GM12874 (cell line): ENCODE data around the gene NMRK1.

ENCODE experiments used
- TF ChIP-seq, protein P1 (sequence below): IDR thresholded peaks from 2 replicates; pipeline ENCODE4 v1.5.1; 2011; ENCODE audit warnings: low read depth, mild to moderate bottlenecking, control low read depth, low read length, moderate library complexity; ENCODE audit not compliant: insufficient read depth

Gene NMRK1

DNA sequence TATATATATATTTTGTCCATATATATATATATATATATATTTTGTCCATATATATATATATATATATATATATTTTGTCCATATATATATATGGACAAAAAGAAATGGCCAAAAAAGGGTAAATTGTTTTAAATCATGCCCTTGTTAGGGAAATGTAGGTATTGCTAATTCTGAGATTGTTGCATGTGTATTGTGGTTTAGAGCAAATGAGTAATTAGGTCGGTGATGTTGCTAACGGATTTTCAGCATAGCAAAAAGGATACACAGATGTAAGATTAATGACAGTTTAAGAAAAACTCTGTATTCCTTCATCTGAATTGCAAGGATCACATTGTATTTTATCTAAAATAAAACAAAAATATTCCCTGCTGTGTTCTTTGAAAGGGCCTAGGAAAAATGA is 40.6 kb upstream of the NMRK1 start:
- TF ChIP-seq, protein P1, sequence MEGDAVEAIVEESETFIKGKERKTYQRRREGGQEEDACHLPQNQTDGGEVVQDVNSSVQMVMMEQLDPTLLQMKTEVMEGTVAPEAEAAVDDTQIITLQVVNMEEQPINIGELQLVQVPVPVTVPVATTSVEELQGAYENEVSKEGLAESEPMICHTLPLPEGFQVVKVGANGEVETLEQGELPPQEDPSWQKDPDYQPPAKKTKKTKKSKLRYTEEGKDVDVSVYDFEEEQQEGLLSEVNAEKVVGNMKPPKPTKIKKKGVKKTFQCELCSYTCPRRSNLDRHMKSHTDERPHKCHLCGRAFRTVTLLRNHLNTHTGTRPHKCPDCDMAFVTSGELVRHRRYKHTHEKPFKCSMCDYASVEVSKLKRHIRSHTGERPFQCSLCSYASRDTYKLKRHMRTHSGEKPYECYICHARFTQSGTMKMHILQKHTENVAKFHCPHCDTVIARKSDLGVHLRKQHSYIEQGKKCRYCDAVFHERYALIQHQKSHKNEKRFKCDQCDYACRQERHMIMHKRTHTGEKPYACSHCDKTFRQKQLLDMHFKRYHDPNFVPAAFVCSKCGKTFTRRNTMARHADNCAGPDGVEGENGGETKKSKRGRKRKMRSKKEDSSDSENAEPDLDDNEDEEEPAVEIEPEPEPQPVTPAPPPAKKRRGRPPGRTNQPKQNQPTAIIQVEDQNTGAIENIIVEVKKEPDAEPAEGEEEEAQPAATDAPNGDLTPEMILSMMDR: no peak

DNA sequence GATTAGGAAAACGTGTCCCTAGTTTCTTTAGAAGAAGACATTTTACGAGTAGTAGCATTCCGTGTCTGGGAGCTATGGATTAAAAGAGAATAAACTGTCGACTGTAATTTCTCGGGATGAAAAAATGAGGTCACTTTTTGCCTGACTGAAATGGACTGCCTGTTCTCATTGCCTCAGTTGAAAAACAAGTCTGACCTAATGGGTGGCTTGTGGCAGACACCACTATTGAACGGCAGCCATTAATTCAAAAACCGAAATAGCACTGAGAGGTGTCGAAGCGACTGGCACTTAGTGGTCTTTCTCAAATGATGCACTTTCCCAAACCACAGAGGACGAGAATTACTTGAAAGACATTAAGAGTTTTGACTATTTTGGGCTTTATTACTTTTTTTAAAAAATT is 35.7 kb upstream of the NMRK1 start:
- TF ChIP-seq, protein P1: no peak

DNA sequence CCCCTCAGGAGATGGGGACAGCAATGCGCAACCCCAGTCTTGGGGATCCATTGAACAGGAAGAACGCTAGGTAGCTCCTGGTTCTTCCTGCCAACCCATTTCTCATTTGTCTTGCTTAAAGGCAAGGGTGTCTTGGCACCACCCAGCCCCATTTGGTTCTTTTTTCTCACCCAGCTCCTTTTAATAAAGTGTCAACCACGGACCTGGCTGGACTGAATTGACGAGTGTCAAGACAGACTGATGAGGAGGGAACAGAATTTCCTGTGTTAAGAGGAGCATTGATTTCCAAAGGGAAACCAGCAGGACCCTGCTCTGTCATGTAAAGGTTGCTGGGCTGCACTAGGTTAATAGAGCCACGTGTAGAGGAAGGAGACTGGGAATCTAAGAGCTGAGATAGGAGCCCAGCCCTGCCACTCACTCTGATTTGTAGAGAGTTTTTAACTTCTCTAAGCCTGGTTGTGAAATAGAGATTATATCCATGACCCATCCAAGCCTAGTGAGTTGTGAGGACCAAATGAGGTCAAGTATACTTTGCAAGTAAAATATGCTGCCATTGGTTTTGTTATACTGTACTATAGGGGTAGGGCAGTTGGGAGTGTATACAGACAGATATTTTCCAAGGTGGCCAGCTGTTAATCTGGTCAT is 34.1 kb upstream of the NMRK1 start:
- TF ChIP-seq, protein P1: no peak

- TF ChIP-seq, protein P1: no peak
Measured at GRCh38 chr9:75120686-75121085, 32.7 kb upstream of the NMRK1 start.

DNA sequence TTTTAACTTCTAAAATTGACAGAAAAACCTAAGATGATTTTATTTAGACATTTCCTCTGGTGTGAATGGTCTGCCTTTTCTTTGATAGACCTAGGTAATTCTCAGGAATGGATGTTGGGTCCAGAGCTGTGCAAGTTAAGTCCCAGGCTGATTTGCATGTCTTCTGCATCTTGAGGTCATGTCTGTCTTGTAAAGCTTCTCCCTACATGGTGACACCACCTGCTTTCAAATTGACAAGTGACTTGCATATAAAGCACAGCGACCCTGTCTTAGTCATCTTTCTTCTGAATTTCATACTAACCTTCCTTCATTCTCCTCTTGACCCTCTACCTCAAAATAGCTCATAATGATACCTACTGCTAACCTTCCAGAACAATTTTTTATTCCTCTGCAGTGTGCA is 29.6 kb upstream of the NMRK1 start:
- TF ChIP-seq, protein P1: no peak

DNA sequence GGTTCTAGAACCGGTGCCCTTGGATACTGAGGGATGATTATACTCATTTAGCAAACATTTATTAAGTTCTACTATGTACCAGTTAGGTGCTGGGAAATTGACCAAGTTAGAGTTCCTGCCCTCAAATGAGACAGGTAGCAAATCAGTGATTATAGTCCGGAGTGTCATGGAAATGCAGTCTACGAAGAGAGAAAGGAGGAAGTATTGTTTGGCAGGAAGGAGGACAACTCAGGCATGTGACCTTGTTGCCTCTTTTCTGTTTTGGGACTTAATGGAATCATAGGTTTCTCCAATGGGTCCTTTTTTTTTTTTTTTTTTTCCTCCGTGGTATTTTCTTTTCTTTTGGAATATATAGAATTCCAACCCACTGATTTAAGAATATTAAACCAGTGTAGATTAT is 28.4 kb upstream of the NMRK1 start:
- TF ChIP-seq, protein P1: no peak

DNA sequence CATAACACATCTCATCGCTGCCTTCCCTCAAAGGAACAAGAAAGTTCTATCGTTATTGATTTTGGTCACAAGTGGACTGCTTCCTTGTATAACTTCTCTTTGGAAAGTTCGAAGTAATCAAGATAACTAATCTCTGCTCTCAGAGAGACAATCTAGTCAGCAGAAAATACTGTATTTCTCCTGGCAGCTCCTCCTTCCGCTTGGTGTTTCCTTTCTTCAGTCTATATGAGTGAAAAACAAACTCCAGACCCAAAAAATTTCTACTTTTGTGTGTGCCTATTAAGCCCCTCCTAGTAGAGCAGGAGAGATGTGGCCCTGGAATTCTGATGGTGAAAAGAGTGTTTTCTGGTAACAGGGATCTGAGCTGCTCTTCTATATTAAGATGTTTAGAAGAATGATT is 24.8 kb upstream of the NMRK1 start:
- TF ChIP-seq, protein P1: no peak

DNA sequence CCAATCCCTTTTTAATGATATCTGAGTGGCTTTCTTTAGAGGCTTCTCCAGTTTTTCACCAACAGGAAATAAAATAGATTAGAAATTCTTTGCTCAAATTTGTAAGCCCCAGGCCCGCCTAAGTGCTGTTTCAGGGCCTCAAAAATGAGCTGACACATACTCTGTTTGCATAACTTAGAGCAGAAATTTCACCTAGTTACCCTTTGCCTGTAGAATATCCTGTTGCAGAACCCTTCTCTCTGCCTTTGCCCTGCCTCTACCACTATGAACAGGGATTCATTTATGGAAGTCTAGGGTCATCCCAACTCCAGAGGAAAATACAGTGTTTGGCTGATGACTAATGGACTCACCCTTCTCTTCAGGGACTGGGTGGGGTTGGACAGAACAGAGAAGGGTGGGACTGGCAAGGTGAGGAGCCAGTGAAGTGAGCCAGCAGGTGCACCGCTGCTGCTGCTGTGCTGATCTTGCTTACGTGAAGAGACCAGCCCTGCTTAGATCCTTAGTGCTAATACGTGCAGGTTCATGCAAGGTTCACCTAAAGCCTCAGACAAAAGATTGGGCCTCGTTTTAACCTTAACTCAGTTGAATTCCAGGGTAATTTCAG is 23.2 kb upstream of the NMRK1 start:
- TF ChIP-seq, protein P1: no peak
